Esophagus squamous epithelium (tissue), 5 donors: ENCODE measurements around the gene STXBP6. TPM values are rescaled to one million over a fixed set of nuclear protein-coding genes. Genes with fewer than 3 reads are reported as not detected.

Source experiments
- DNase-seq: peaks from one replicate; lab custom pipeline; 2025; lab: John Stamatoyannopoulos, UW
- H3K27ac ChIP-seq, 4 donors: fragments of 200-600 bp; sonication (generic); one replicate each; pipeline ENCODE4 v1.5.1; 2016 to 2019; ENCODE audit warnings: mild to moderate bottlenecking in 1 of 4
- H3K27me3 ChIP-seq, 4 donors: fragments of 200-600 bp; sonication (generic); 1 replicate in 3 of 4; 2 replicates in 1 of 4; pipeline versions ENCODE4 v1.5.1 to v1.6.0; 2017 to 2021; ENCODE audit warnings: antibody characterized with exemption in 1 of 4
- H3K36me3 ChIP-seq, 3 donors: fragments of 200-600 bp; sonication (generic); one replicate each; pipeline ENCODE4 v1.5.1; 2016 to 2019
- H3K4me1 ChIP-seq, 3 donors: fragments of 200-600 bp; sonication (generic); one replicate each; pipeline ENCODE4 v1.5.1; 2017 to 2019
- H3K4me3 ChIP-seq, 4 donors: fragments of 200-600 bp; sonication (generic); 1 replicate in 3 of 4; 2 replicates in 1 of 4; pipeline ENCODE4 v1.5.1; 2016 to 2019; ENCODE audit warnings: mild to moderate bottlenecking in 2 of 4, moderate library complexity in 1 of 4
- H3K9me3 ChIP-seq, 3 donors: fragments of 200-600 bp; sonication (generic); one replicate each; pipeline ENCODE4 v1.5.1; 2016 to 2019
- CTCF ChIP-seq, 6 experiments: fragments of 450-650 bp in 4 of 6; fragments of 200-600 bp in 2 of 6; sonication (generic) in 2 of 6; IDR thresholded peaks; one replicate each; pipeline ENCODE4 v1.5.1; 2016 to 2019; ENCODE audit warnings: antibody characterized with exemption in 6 of 6, mild to moderate bottlenecking in 4 of 6, moderate library complexity in 4 of 6
- POLR2A ChIP-seq, 4 donors: fragments of 450-650 bp; IDR thresholded peaks; one replicate each; pipeline ENCODE4 v1.6.1; 2017; ENCODE audit warnings: antibody characterized with exemption in 4 of 4, mild to moderate bottlenecking in 4 of 4, moderate library complexity in 3 of 4
- WGBS, 2 donors: methylation state at CpG; one replicate each; pipeline ENCODE4 v1.1.5; 2018; 5-methylcytosine and 5-hydroxymethylcytosine counted together
- intact Hi-C: fragments of 100-400 bp; cut with DNase I; formaldehyde crosslinking; loops from one replicate; pipeline ENCODE4 v1.15.0; 2022
- total RNA-seq, 4 donors: library from RNA; depleted of rRNA; stranded (reverse); fragments of >200 nt; gene quantifications; one replicate each; pipeline ENCODE4 v1.1.0, GENCODE V29; 2016
- donor health status: DM: yes; HTN: yes; CAD: no.

Gene STXBP6
- total RNA-seq, 4 donors from 2014 or later: 1.2 to 9.7 (median 2.8) TPM

GRCh38 chr14:25048170-25049016 is 1.6 kb downstream of the STXBP6 start:
- intact Hi-C loops: no loop called here
- WGBS, 2 donors: 28 to 30% methylated on average over 11 to 17 of the region's 17 CpGs
- H3K9me3 ChIP-seq: no peaks in the 10 kb centered on the region
- TF ChIP-seq CTCF (IDR thresholded peaks at IDR 0.05) (no peak), POLR2A (IDR thresholded peaks at IDR 0.05) (peak in 1 of 4 donors; percentile 15)
- no peaks in the 10 kb centered on the region for H3K36me3 ChIP-seq
- peaks cover 0 to 50% (median 3%) of the 10 kb centered on the region in 4 donors for H3K27me3 ChIP-seq
- peak overlapping the region; percentile 49 to 76 (median 64) for H3K4me3 ChIP-seq
- peaks cover 5 to 40% (median 13%) of the 10 kb centered on the region in 3 donors for H3K4me1 ChIP-seq
- peak overlapping the region; percentile 48 to 80 (median 78) for H3K27ac ChIP-seq
- no peak for DNase-seq

- DNase-seq: no peak
- WGBS, 2 donors: 61 to 71% methylated on average over 2 of the region's 2 CpGs
- Histone ChIP-seq H3K9me3 (no peaks in the 10 kb centered on the region), H3K27me3 (peaks cover 0 to 32% (median 3%) of the 10 kb centered on the region in 4 donors), H3K27ac (no peak overlapping the region), H3K4me1 (peaks cover 5 to 50% (median 13%) of the 10 kb centered on the region in 3 donors), H3K4me3 (no peak overlapping the region), H3K36me3 (no peaks in the 10 kb centered on the region)
- intact Hi-C loops: no loop called here
- no peak for TF ChIP-seq POLR2A (IDR thresholded peaks at IDR 0.05)
- no peak for TF ChIP-seq CTCF (IDR thresholded peaks at IDR 0.05)
Observed at GRCh38 chr14:25046301-25046943, 3.5 kb downstream of the STXBP6 start.

- TF ChIP-seq CTCF (IDR thresholded peaks at IDR 0.05): no peak
- no peak for TF ChIP-seq POLR2A (IDR thresholded peaks at IDR 0.05)
- Histone ChIP-seq H3K36me3 (no peaks in the 10 kb centered on the region), H3K4me1 (peaks cover 0 to 28% (median 4%) of the 10 kb centered on the region in 3 donors), H3K27me3 (peaks cover 0 to 12% (median under 1%) of the 10 kb centered on the region in 4 donors), H3K27ac (no peak overlapping the region), H3K4me3 (no peak overlapping the region), H3K9me3 (no peaks in the 10 kb centered on the region)
- intact Hi-C loops: no loop called here
- no peak for DNase-seq
- 61 to 72% methylated on average over 7 of the region's 7 CpGs for WGBS, 2 donors
Observed at GRCh38 chr14:25044106-25044698, 5.7 kb downstream of the STXBP6 start.

- 74 to 78% methylated on average over 13 to 14 of the region's 14 CpGs for WGBS, 2 donors
- intact Hi-C loops: no loop called here
- Histone ChIP-seq H3K4me1 (peaks cover 0 to 13% (median 0%) of the 10 kb centered on the region in 3 donors), H3K36me3 (no peaks in the 10 kb centered on the region), H3K9me3 (no peaks in the 10 kb centered on the region), H3K4me3 (peak overlapping the region in 1 of 4 donors; percentile 7), H3K27ac (peak overlapping the region in 1 of 4 donors; percentile 0), H3K27me3 (no peaks in the 10 kb centered on the region)
- TF ChIP-seq CTCF (IDR thresholded peaks at IDR 0.05) (peak in 5 of 6 experiments; percentile 25 to 39 (median 37)), POLR2A (IDR thresholded peaks at IDR 0.05) (no peak)
- no peak for DNase-seq
Observed at GRCh38 chr14:25042362-25043299, 7.3 kb downstream of the STXBP6 start.
